GM23338 (cell line): ENCODE measurements around the gene DIRAS2. TPM values are rescaled to one million over a fixed set of nuclear protein-coding genes. Genes with fewer than 3 reads are reported as not detected.

Source experiments
- ATAC-seq: fragments of 200-7000 bp; cut with Tn5 transposase; 3 replicates; pipeline ENCODE4 v1.9.1; 2020
- DNase-seq: peaks from one replicate; pipeline ENCODE4 v3.0.0-alpha.2; 2015; ENCODE audit warnings: low spot score
- H2AFZ ChIP-seq: fragments of 200-600 bp; sonication (generic); 2 replicates; pipeline ENCODE4 v1.8.0; 2016; ENCODE audit warnings: antibody characterized with exemption, mild to moderate bottlenecking, moderate library complexity
- H3F3A ChIP-seq: fragments of 200-600 bp; sonication (generic); replicated peaks from 2 replicates; pipeline ENCODE4 v1.8.0; 2017; ENCODE audit warnings: antibody characterized with exemption, mixed run types, low read depth
- H3K27ac ChIP-seq: fragments of 200-600 bp; sonication (generic); 2 replicates; pipeline ENCODE4 v1.6.1; 2016; ENCODE audit warnings: low read depth
- H3K27me3 ChIP-seq: fragments of 200-600 bp; sonication (generic); 2 replicates; pipeline ENCODE4 v1.8.0; 2016; ENCODE audit warnings: mild to moderate bottlenecking, mixed run types, moderate library complexity; ENCODE audit not compliant: insufficient read depth
- H3K36me3 ChIP-seq: fragments of 200-600 bp; sonication (generic); 2 replicates; pipeline ENCODE4 v1.8.0; 2016; ENCODE audit warnings: mild to moderate bottlenecking; ENCODE audit not compliant: insufficient read depth
- H3K4me1 ChIP-seq: fragments of 200-600 bp; sonication (generic); 2 replicates; pipeline ENCODE4 v1.8.0; 2016; ENCODE audit warnings: mild to moderate bottlenecking, moderate library complexity; ENCODE audit not compliant: insufficient read depth
- H3K4me2 ChIP-seq: fragments of 200-600 bp; sonication (generic); 2 replicates; pipeline ENCODE4 v1.7.1; 2017; ENCODE audit warnings: mixed run types
- H3K4me3 ChIP-seq: fragments of 200-600 bp; sonication (generic); 2 replicates; pipeline ENCODE4 v1.6.1; 2016; ENCODE audit warnings: mixed run types
- H3K79me2 ChIP-seq: fragments of 200-600 bp; sonication (generic); replicated peaks from 2 replicates; pipeline ENCODE4 v1.8.0; 2017; ENCODE audit warnings: mild to moderate bottlenecking; ENCODE audit not compliant: insufficient read depth
- H3K9me2 ChIP-seq: fragments of 200-600 bp; sonication (generic); 2 replicates; pipeline ENCODE4 v1.8.0; 2017; ENCODE audit not compliant: insufficient read depth
- H4K20me1 ChIP-seq: fragments of 200-600 bp; sonication (generic); replicated peaks from 2 replicates; pipeline ENCODE4 v1.8.0; 2017; ENCODE audit warnings: mild to moderate bottlenecking; ENCODE audit not compliant: insufficient read depth
- H3K27ac Mint-ChIP-seq: 2 replicates; pipeline ENCODE4 v1.8.0; 2020; ENCODE audit warnings: inconsistent platforms, mild to moderate bottlenecking, moderate library complexity, mixed read lengths
- H3K27me3 Mint-ChIP-seq: 3 replicates; pipeline ENCODE4 v1.8.0; 2022; ENCODE audit warnings: low read depth, mild to moderate bottlenecking, moderate library complexity, mixed read lengths, inconsistent platforms; ENCODE audit not compliant: insufficient read depth, poor library complexity
- H3K36me3 Mint-ChIP-seq: 3 replicates; pipeline ENCODE4 v1.8.0; 2021; ENCODE audit warnings: low read depth, mild to moderate bottlenecking, inconsistent platforms, moderate library complexity, mixed read lengths
- H3K4me1 Mint-ChIP-seq: 3 replicates; pipeline ENCODE4 v1.8.0; 2020; ENCODE audit warnings: mild to moderate bottlenecking, inconsistent platforms, mixed read lengths
- H3K4me3 Mint-ChIP-seq: 3 replicates; pipeline ENCODE4 v1.8.0; 2021; ENCODE audit warnings: moderate library complexity, mild to moderate bottlenecking, inconsistent platforms, mixed read lengths
- H3K9me3 Mint-ChIP-seq: 3 replicates; pipeline ENCODE4 v1.8.0; 2020; ENCODE audit warnings: moderate library complexity, mild to moderate bottlenecking, inconsistent platforms, mixed read lengths
- CREB1 ChIP-seq: fragments of 250-450 bp; sonication (Bioruptor Pico); IDR thresholded peaks from 2 replicates; pipeline ENCODE4 v1.5.0; 2020; ENCODE audit warnings: low read depth, mild to moderate bottlenecking, moderate library complexity
- ETS1 ChIP-seq: IDR thresholded peaks from 2 replicates; pipeline ENCODE4 v1.6.1; 2016; ENCODE audit warnings: antibody characterized with exemption
- EZH2 ChIP-seq: fragments of 200-600 bp; sonication (generic); IDR thresholded peaks from one replicate; pipeline ENCODE4 v1.8.0; 2017; ENCODE audit warnings: antibody characterized with exemption, mild to moderate bottlenecking, low read depth; ENCODE audit not compliant: unreplicated experiment
- EZH2phosphoT487 ChIP-seq: fragments of 200-600 bp; sonication (generic); IDR thresholded peaks from one replicate; pipeline ENCODE4 v1.8.1; 2018; ENCODE audit warnings: antibody characterized with exemption; ENCODE audit not compliant: unreplicated experiment
- JUNB ChIP-seq: IDR thresholded peaks from one replicate; pipeline ENCODE4 v1.6.1; 2016; ENCODE audit warnings: antibody characterized with exemption; ENCODE audit not compliant: unreplicated experiment
- NANOG ChIP-seq: IDR thresholded peaks from 2 replicates; pipeline ENCODE4 v1.6.1; 2016; ENCODE audit warnings: antibody characterized with exemption, borderline replicate concordance
- POLR2AphosphoS5 ChIP-seq: IDR thresholded peaks from 2 replicates; pipeline ENCODE4 v1.6.1; 2016; ENCODE audit warnings: antibody characterized with exemption, low read depth
- STAT1 ChIP-seq: IDR thresholded peaks from one replicate; pipeline ENCODE4 v1.6.1; 2016; ENCODE audit warnings: antibody characterized with exemption; ENCODE audit not compliant: unreplicated experiment
- ZNF331 ChIP-seq: fragments of 250-450 bp; sonication (Bioruptor Pico); IDR thresholded peaks from 2 replicates; pipeline ENCODE4 v1.5.0; 2020; ENCODE audit warnings: low read depth, mild to moderate bottlenecking, moderate library complexity
- ZNF462 ChIP-seq: fragments of 250-450 bp; sonication (Bioruptor Pico); IDR thresholded peaks from 2 replicates; pipeline ENCODE4 v1.5.0; 2020; ENCODE audit warnings: mild to moderate bottlenecking, moderate library complexity
- polyA plus RNA-seq: library from polyadenylated mRNA; unstranded; fragments of >200 nt; fragmentation: Nextera tagmentation; extraction: Ambion mirVana; gene quantifications from 2 replicates; pipeline ENCODE4 v1.2.1, GENCODE V29; 2016
- total RNA-seq: library from RNA; depleted of rRNA; stranded (reverse); fragments of >200 nt; shearing (Covaris generic); gene quantifications from 2 replicates; pipeline ENCODE4 v1.2.3, GENCODE V29; 2014
- TF ChIP-seq, protein P1 (sequence below), 2 experiments: fragments of 200-600 bp in 1 of 2; sonication (generic) in 1 of 2; conservative IDR thresholded peaks; 2 replicates each; pipeline versions ENCODE4 v1.5.1 to v1.6.1; 2016 to 2017; ENCODE audit warnings: antibody characterized with exemption in 2 of 2, low read depth in 2 of 2, mild to moderate bottlenecking in 2 of 2, moderate library complexity in 1 of 2

Gene DIRAS2
- total and polyA plus RNA-seq, 2 experiments from 2014 or later: 0.13 to 0.28 TPM

DNA sequence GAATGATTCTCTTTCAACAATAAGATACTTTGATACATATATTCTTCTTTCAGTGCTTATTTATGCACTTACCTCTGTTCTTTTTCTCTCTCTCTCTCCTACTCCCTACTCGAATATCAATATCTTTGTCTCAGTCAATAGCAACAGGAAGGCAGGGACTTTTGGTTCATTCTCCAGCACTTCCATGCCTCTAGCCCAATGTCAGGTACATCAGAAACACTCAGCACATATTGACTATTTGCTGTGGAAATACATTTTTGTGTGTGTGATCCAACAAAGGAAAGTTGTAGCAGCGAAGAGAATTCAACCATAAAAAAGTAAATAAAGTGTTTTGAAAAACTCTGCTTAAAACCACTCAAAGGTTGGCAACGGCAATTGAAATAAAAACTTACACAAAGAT, 12.6 kb downstream of the DIRAS2 start:
- no peak overlapping the region for H3K27ac Mint-ChIP-seq
- H3K4me1 Mint-ChIP-seq: peaks cover 2% of the 10 kb centered on the region; the same call in 1 of the 3 replicates
- Histone ChIP-seq H3K79me2 (no peaks in the 10 kb centered on the region), H3K27ac (no peak overlapping the region), H3K4me1 (no peaks in the 10 kb centered on the region), H4K20me1 (no peaks in the 10 kb centered on the region), H3F3A (no peaks in the 10 kb centered on the region), H3K4me2 (no peak overlapping the region), H3K9me2 (0 out of 2 replicates have a peak, but pooled peaks cover 4% of the 10 kb centered on the region), H3K36me3 (no peaks in the 10 kb centered on the region), H3K27me3 (no peaks in the 10 kb centered on the region), H3K4me3 (no peak overlapping the region), H2AFZ (no peak overlapping the region)
- DNase-seq: no peak
- TF ChIP-seq ETS1: no peak
- no peak for TF ChIP-seq EZH2
- TF ChIP-seq CREB1 (CRISPR knock-in tag): no peak
- H3K27me3 Mint-ChIP-seq: no peaks in the 10 kb centered on the region
- no peaks in the 10 kb centered on the region for H3K9me3 Mint-ChIP-seq
- H3K4me3 Mint-ChIP-seq: no peak overlapping the region
- no peak for ATAC-seq
- no peaks in the 10 kb centered on the region for H3K36me3 Mint-ChIP-seq

- 0 out of 2 replicates have a peak, but pooled peaks cover 4% of the 10 kb centered on the region for H3K9me2 ChIP-seq
- no peak overlapping the region for H3K27ac ChIP-seq
- H3K79me2 ChIP-seq: no peaks in the 10 kb centered on the region
- H3K4me3 Mint-ChIP-seq: no peak overlapping the region
- H3K27me3 ChIP-seq: no peaks in the 10 kb centered on the region
- no peak overlapping the region for H3K4me3 ChIP-seq
- no peaks in the 10 kb centered on the region for H3K27me3 Mint-ChIP-seq
- H3K36me3 ChIP-seq: no peaks in the 10 kb centered on the region
- H3K4me1 Mint-ChIP-seq: peaks cover 2% of the 10 kb centered on the region; the same call in 1 of the 3 replicates
- H4K20me1 ChIP-seq: no peaks in the 10 kb centered on the region
- H3K9me3 Mint-ChIP-seq: no peaks in the 10 kb centered on the region
- H3K27ac Mint-ChIP-seq: no peak overlapping the region
- H3F3A ChIP-seq: no peaks in the 10 kb centered on the region
- no peak overlapping the region for H2AFZ ChIP-seq
- no peak overlapping the region for H3K4me2 ChIP-seq
- no peaks in the 10 kb centered on the region for H3K4me1 ChIP-seq
- ATAC-seq (no peak), DNase-seq (no peak)
- H3K36me3 Mint-ChIP-seq: no peaks in the 10 kb centered on the region
- TF ChIP-seq JUNB: no peak
- TF ChIP-seq STAT1: no peak
- no peak for TF ChIP-seq EZH2
- no peak for TF ChIP-seq POLR2AphosphoS5
- no peak for TF ChIP-seq ZNF331 (CRISPR knock-in tag)
- no peak for TF ChIP-seq NANOG
- no peak for TF ChIP-seq EZH2phosphoT487
- no peak for TF ChIP-seq CREB1 (CRISPR knock-in tag)
- TF ChIP-seq ETS1: no peak
- TF ChIP-seq, protein P1, sequence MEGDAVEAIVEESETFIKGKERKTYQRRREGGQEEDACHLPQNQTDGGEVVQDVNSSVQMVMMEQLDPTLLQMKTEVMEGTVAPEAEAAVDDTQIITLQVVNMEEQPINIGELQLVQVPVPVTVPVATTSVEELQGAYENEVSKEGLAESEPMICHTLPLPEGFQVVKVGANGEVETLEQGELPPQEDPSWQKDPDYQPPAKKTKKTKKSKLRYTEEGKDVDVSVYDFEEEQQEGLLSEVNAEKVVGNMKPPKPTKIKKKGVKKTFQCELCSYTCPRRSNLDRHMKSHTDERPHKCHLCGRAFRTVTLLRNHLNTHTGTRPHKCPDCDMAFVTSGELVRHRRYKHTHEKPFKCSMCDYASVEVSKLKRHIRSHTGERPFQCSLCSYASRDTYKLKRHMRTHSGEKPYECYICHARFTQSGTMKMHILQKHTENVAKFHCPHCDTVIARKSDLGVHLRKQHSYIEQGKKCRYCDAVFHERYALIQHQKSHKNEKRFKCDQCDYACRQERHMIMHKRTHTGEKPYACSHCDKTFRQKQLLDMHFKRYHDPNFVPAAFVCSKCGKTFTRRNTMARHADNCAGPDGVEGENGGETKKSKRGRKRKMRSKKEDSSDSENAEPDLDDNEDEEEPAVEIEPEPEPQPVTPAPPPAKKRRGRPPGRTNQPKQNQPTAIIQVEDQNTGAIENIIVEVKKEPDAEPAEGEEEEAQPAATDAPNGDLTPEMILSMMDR (conservative IDR thresholded peaks at IDR 0.05; ENCODE audit: low read depth in 2 of 2): no peak
- no peak for TF ChIP-seq ZNF462 (CRISPR knock-in tag)
These were observed 13.3 kb downstream of the DIRAS2 start for GRCh38 chr9:90629354-90629753.
